HCT116 (cell line): ENCODE data around the gene ZNF215.

Experiments
- CTCF ChIP-seq, 3 experiments: fragments of 200-600 bp in 1 of 3; sonication (generic) in 1 of 3; IDR thresholded peaks in 2 of 3; conservative IDR thresholded peaks in 1 of 3; 2 replicates each; pipeline ENCODE4 v1.5.1; 2012 to 2017; ENCODE audit warnings: low read depth in 2 of 3, low read length in 2 of 3, antibody characterized with exemption in 1 of 3, borderline replicate concordance in 1 of 3, control low read depth in 1 of 3, mild to moderate bottlenecking in 1 of 3, mixed read lengths in 1 of 3, mixed run types in 1 of 3, moderate library complexity in 1 of 3; ENCODE audit not compliant: insufficient read depth in 1 of 3
- MAX ChIP-seq: IDR thresholded peaks from 2 replicates; pipeline ENCODE4 v1.6.1; 2012
- POLR2A ChIP-seq: IDR thresholded peaks from 2 replicates; pipeline ENCODE4 v1.7.0; 2011; ENCODE audit warnings: borderline replicate concordance; ENCODE audit not compliant: insufficient read depth, insufficient read length; ENCODE audit errors: extremely low read depth
- POLR2AphosphoS5 ChIP-seq: IDR thresholded peaks from 2 replicates; pipeline ENCODE4 v1.6.1; 2011; ENCODE audit warnings: mild to moderate bottlenecking, low read depth, low read length, moderate library complexity
- SP1 ChIP-seq: IDR thresholded peaks from 2 replicates; pipeline ENCODE4 v1.6.1; 2012; ENCODE audit warnings: low read depth
- TCF7L2 ChIP-seq: IDR thresholded peaks from 2 replicates; pipeline ENCODE4 v1.7.0; 2011; ENCODE audit warnings: borderline replicate concordance, inconsistent platforms; ENCODE audit not compliant: insufficient read depth, insufficient read length; ENCODE audit errors: extremely low read depth
- ZNF274 ChIP-seq: fragments of 200-500 bp; sonication (Bioruptor generic); IDR thresholded peaks from 2 replicates; pipeline ENCODE4 v1.6.1; 2014; ENCODE audit warnings: mild to moderate bottlenecking, low read depth, low read length, inconsistent platforms

DNA sequence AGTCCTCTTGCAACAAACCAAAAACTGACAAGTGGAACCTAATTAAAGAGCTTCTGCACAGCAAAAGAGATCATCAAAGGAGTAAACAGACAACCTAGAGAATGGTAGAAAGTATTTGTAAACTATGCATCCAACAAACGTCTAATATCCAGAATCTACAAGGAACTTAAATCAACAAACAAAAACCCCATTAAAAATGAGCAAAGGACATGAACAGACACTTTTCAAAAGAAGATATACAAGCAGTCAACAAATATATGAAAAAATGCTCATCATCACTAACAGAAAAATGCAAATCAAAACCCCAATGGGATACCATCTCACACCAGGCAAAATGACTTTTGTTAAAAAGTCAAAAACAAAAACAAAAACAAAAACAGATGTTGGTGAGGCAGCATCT is 60.3 kb downstream of the ZNF215 start:
- TF ChIP-seq POLR2AphosphoS5 (no peak), CTCF (IDR thresholded peaks at IDR 0.05 in 2 of 3, conservative IDR thresholded peaks at IDR 0.05 in 1 of 3; ENCODE audit: borderline replicate concordance in 1 of 3, insufficient read depth in 1 of 3, low read depth in 2 of 3, low read length in 2 of 3) (no peak), POLR2A (no peak), ZNF274 (no peak), SP1 (no peak), MAX (no peak), TCF7L2 (no peak)
